GM19238 (cell line): ENCODE results near the gene AWAT1.
"Not testable (repeated sequence)": the region's sequence is repeated elsewhere in the genome, so short reads cannot be mapped to it uniquely, and the experiment has no call there.

ENCODE experiments used
- DNase-seq: peaks from one replicate; pipeline ENCODE4 v3.0.0; 2011; ENCODE audit warnings: low spot score; ENCODE audit not compliant: insufficient read length

The AWAT1 gene

GRCh38 chrX:70260104-70260503 is 25.6 kb downstream of the AWAT1 start, which contains the start of gene P2RY4:
TSS of gene P2RY4 (minus strand) at chrX:70260204. CDS start at chrX:70259624, 580 bp downstream.
- DNase-seq, result no peak

GRCh38 chrX:70262952-70263567 is 28.6 kb downstream of the AWAT1 start:
- DNase-seq, result peak; percentile 12

- DNase-seq, result no peak
Measured at GRCh38 chrX:70264784-70265183, 30.3 kb downstream of the AWAT1 start.

GRCh38 chrX:70268034-70268433 is 33.6 kb downstream of the AWAT1 start, which contains the start of gene ARR3:
TSS of gene ARR3 (plus strand) at chrX:70268334. CDS start at chrX:70269386, 1,052 bp downstream.
- no peak for DNase-seq

GRCh38 chrX:70274029-70274428 is 39.6 kb downstream of the AWAT1 start:
- DNase-seq, result not testable (repeated sequence)

GRCh38 chrX:70279081-70279480 is 44.6 kb downstream of the AWAT1 start:
- no peak for DNase-seq

- DNase-seq, result no peak
Measured at GRCh38 chrX:70280573-70280972, 46.1 kb downstream of the AWAT1 start.

- DNase-seq, result no peak
Measured at GRCh38 chrX:70281951-70282350, 47.5 kb downstream of the AWAT1 start, which contains the start of gene RAB41. TSS of gene RAB41 (plus strand) at chrX:70282172. CDS start at chrX:70282218, 46 bp downstream.

GRCh38 chrX:70289168-70289792 is 54.8 kb downstream of the AWAT1 start:
- peak; percentile 7 for DNase-seq
